Epithelial cell of esophagus (primary cell): ENCODE measurements around the gene CAPN15.
"Not testable (repeated sequence)": the region's sequence is repeated elsewhere in the genome, so short reads cannot be mapped to it uniquely, and the experiment has no call there.

Source experiments
- DNase-seq: peaks from one replicate; pipeline ENCODE4 v3.0.0; 2010; ENCODE audit warnings: low read depth
- H3K4me3 ChIP-seq: 2 replicates; pipeline ENCODE4 v1.5.1; 2011; ENCODE audit warnings: mild to moderate bottlenecking, low read length, control low read depth
- CTCF ChIP-seq: IDR thresholded peaks from 2 replicates; pipeline ENCODE4 v1.5.1; 2011; ENCODE audit warnings: low read depth, mild to moderate bottlenecking, low read length, control low read depth, inconsistent platforms; ENCODE audit not compliant: insufficient read depth; ENCODE audit errors: missing control alignments

CAPN15 gene

GRCh38 chr16:527015-527903 is at the start of gene CAPN15:
Gene CAPN15 (plus strand): TSS chr16:527712. CDS start chr16:546839, 19,127 bp downstream.
- TF ChIP-seq CTCF = no peak
- peak within 1 kb of the TSS; percentile 76 for H3K4me3 ChIP-seq
- DNase-seq = peak; percentile 84

DNA sequence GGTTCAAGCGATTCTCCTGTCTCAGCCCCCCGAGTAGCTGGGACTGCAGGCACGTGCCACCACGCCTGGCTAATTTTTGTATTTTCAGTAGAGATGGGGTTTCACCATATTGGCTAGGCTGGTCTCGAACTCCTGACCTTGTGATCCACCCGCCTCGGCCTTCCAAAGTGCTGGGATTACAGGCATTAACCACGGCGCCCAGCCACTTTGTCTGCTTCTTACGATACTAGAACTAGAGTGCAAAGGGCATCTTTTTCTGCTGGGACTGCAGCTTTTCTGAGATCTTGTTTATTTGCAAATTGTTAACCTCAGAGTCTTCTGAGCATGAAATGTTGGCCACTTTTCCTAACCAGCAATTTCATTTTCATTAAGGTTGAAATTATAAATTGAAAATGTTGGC is 49.2 kb upstream of the CAPN15 start:
- not testable (repeated sequence) for H3K4me3 ChIP-seq, DNase-seq

GRCh38 chr16:482468-483185 is 44.9 kb upstream of the CAPN15 start:
- no peak for TF ChIP-seq CTCF
- no peak for DNase-seq
- H3K4me3 ChIP-seq = no peak overlapping the region

GRCh38 chr16:483341-484075 is 44.0 kb upstream of the CAPN15 start:
- no peak overlapping the region for H3K4me3 ChIP-seq
- TF ChIP-seq CTCF = no peak
- no peak for DNase-seq

DNA sequence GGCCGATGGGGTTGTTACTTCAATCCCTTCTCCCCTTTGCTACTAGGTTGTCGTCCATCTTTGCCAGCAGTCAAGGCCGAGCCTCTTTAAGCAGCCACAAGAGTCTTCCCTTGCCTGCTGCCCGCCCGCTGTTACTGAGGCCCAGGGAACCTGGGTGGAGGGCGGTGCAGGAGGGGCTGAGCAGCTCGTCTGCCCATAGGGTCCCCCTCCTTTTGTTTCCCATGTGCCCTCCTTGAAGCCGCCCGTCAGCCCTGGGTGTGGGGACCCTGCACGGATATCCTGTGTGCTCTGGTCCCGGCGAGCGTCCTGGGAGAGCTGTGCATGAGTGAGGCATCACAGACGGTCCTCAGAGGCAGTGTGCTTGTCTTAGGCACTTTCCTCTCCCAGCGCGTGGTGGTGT is 37.9 kb upstream of the CAPN15 start:
- no peak overlapping the region for H3K4me3 ChIP-seq
- no peak for TF ChIP-seq CTCF
- DNase-seq = no peak

- DNase-seq = no peak
- no peak for TF ChIP-seq CTCF
- H3K4me3 ChIP-seq = no peak overlapping the region
Observed at GRCh38 chr16:490768-491167, 36.7 kb upstream of the CAPN15 start.

- no peak for DNase-seq
- no peak overlapping the region for H3K4me3 ChIP-seq
- TF ChIP-seq CTCF = no peak
Observed at GRCh38 chr16:491220-491919, 36.1 kb upstream of the CAPN15 start.
